Endodermal cell (in vitro differentiated cells): ENCODE data around the gene NR2F2. TPM values are rescaled to one million over a fixed set of nuclear protein-coding genes. Genes with fewer than 3 reads are reported as not detected.
A peak's percentile ranks its signal among the peaks of the same experiment; 100 is the strongest.

Experiments
- DNase-seq: peaks from one replicate; pipeline ENCODE4 v3.0.0-alpha.2; 2017
- H3K27ac ChIP-seq: 2 replicates; pipeline ENCODE4 v1.5.1; 2013; ENCODE audit warnings: mild to moderate bottlenecking, low read depth, low read length, moderate library complexity
- H3K27me3 ChIP-seq: 2 replicates; pipeline ENCODE4 v1.6.1; 2013; ENCODE audit warnings: mild to moderate bottlenecking, low read length, moderate library complexity; ENCODE audit not compliant: insufficient read depth, control insufficient read depth, poor library complexity, severe bottlenecking
- H3K36me3 ChIP-seq: 2 replicates; pipeline ENCODE4 v1.7.0; 2013; ENCODE audit warnings: mild to moderate bottlenecking, low read length, moderate library complexity; ENCODE audit not compliant: control insufficient read depth, insufficient read depth
- H3K4me1 ChIP-seq: one replicate; pipeline ENCODE4 v1.7.0; 2013; ENCODE audit warnings: low read length; ENCODE audit not compliant: control insufficient read depth, insufficient read depth
- H3K4me3 ChIP-seq: 2 replicates; pipeline ENCODE4 v1.5.1; 2013; ENCODE audit warnings: mild to moderate bottlenecking, low read length, moderate library complexity
- H3K9ac ChIP-seq: 2 replicates; pipeline ENCODE4 v1.6.1; 2013; ENCODE audit warnings: mild to moderate bottlenecking, low read length, moderate library complexity; ENCODE audit not compliant: poor library complexity, severe bottlenecking; ENCODE audit errors: extremely low read depth
- H3K9me3 ChIP-seq: 2 replicates; pipeline ENCODE4 v1.6.1; 2013; ENCODE audit warnings: mild to moderate bottlenecking, low read length, moderate library complexity; ENCODE audit not compliant: control insufficient read depth
- H3K27ac Mint-ChIP-seq: 2 replicates; pipeline ENCODE4 v1.8.0; 2020; ENCODE audit warnings: mixed read lengths
- H3K27me3 Mint-ChIP-seq: 2 replicates; pipeline ENCODE4 v1.8.0; 2021; ENCODE audit warnings: mild to moderate bottlenecking, mixed read lengths; ENCODE audit not compliant: insufficient read depth
- H3K36me3 Mint-ChIP-seq: 2 replicates; pipeline ENCODE4 v1.8.0; 2020; ENCODE audit warnings: low read depth, mixed read lengths
- H3K4me1 Mint-ChIP-seq: 2 replicates; pipeline ENCODE4 v1.8.0; 2020; ENCODE audit warnings: mixed read lengths
- H3K4me3 Mint-ChIP-seq: 2 replicates; pipeline ENCODE4 v1.8.0; 2020; ENCODE audit warnings: mild to moderate bottlenecking, moderate library complexity, mixed read lengths
- H3K9me3 Mint-ChIP-seq: 2 replicates; pipeline ENCODE4 v1.8.0; 2020; ENCODE audit warnings: mild to moderate bottlenecking, mixed read lengths
- WGBS, 2 experiments: methylation state at CpG; one replicate each; pipeline versions ENCODE4 v1.1.5 to v1.1.7; 2013; ENCODE audit warnings: missing lambda C conversion rate in 2 of 2, mixed read lengths in 1 of 2; ENCODE audit not compliant: insufficient coverage in 1 of 2, insufficient read length in 1 of 2; 5-methylcytosine and 5-hydroxymethylcytosine counted together
- total RNA-seq, 2 donors: library from RNA; stranded (reverse); fragmentation: NEBNext Ultra II Directional in 1 of 2; extraction: Animal tissue kit (Norgen Biotek cat#: 25700) in 1 of 2; gene quantifications; 2 replicates in 1 of 2; 3 replicates in 1 of 2; pipeline ENCODE4 v1.2.1, GENCODE V29; 2021
- TF ChIP-seq, protein P1 (sequence below): fragments of 200-600 bp; sonication (generic); conservative IDR thresholded peaks from 2 replicates; pipeline ENCODE4 v1.5.0; 2021; ENCODE audit warnings: antibody characterized with exemption, mild to moderate bottlenecking

Gene NR2F2
- total RNA-seq, 2 donors from 2014 or later = 0.73 to 3.3 TPM

GRCh38 chr15:96358821-96359615, 28.5 kb downstream of the NR2F2 start:
- Mint-ChIP-seq H3K27ac (no peak overlapping the region), H3K9me3 (no peaks in the 10 kb centered on the region), H3K4me3 (peak overlapping the region; percentile 43), H3K36me3 (no peaks in the 10 kb centered on the region), H3K4me1 (peaks cover 19% of the 10 kb centered on the region), H3K27me3 (peaks cover under 1% of the 10 kb centered on the region)
- Histone ChIP-seq H3K9ac (no peak overlapping the region), H3K27me3 (peaks cover 100% of the 10 kb centered on the region), H3K4me1 (peaks cover 15% of the 10 kb centered on the region), H3K9me3 (no peaks in the 10 kb centered on the region), H3K27ac (no peak overlapping the region), H3K36me3 (no peaks in the 10 kb centered on the region), H3K4me3 (peak overlapping the region; percentile 75)
- WGBS, 2 experiments = 5 to 13% methylated on average over 8 to 21 of the region's 21 CpGs
- TF ChIP-seq, protein P1, sequence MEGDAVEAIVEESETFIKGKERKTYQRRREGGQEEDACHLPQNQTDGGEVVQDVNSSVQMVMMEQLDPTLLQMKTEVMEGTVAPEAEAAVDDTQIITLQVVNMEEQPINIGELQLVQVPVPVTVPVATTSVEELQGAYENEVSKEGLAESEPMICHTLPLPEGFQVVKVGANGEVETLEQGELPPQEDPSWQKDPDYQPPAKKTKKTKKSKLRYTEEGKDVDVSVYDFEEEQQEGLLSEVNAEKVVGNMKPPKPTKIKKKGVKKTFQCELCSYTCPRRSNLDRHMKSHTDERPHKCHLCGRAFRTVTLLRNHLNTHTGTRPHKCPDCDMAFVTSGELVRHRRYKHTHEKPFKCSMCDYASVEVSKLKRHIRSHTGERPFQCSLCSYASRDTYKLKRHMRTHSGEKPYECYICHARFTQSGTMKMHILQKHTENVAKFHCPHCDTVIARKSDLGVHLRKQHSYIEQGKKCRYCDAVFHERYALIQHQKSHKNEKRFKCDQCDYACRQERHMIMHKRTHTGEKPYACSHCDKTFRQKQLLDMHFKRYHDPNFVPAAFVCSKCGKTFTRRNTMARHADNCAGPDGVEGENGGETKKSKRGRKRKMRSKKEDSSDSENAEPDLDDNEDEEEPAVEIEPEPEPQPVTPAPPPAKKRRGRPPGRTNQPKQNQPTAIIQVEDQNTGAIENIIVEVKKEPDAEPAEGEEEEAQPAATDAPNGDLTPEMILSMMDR = no peak
- DNase-seq = peak; percentile 61

- TF ChIP-seq, protein P1 = no peak
- 1% methylated on average over 14 to 57 of the region's 57 CpGs for WGBS, 2 experiments
- no peaks in the 10 kb centered on the region for H3K36me3 ChIP-seq
- Mint-ChIP-seq H3K9me3 (no peaks in the 10 kb centered on the region), H3K4me1 (peaks cover 19% of the 10 kb centered on the region), H3K27ac (no peak overlapping the region), H3K4me3 (peak overlapping the region; percentile 43), H3K27me3 (no peaks in the 10 kb centered on the region), H3K36me3 (no peaks in the 10 kb centered on the region)
- H3K4me3 ChIP-seq = peak overlapping the region; percentile 75
- H3K4me1 ChIP-seq = peaks cover 15% of the 10 kb centered on the region
- H3K9ac ChIP-seq = no peak overlapping the region
- peaks cover 100% of the 10 kb centered on the region for H3K27me3 ChIP-seq
- H3K9me3 ChIP-seq = no peaks in the 10 kb centered on the region
- H3K27ac ChIP-seq = no peak overlapping the region
- DNase-seq = peak; percentile 83
These were observed 29.4 kb downstream of the NR2F2 start for GRCh38 chr15:96359616-96360521.

DNA sequence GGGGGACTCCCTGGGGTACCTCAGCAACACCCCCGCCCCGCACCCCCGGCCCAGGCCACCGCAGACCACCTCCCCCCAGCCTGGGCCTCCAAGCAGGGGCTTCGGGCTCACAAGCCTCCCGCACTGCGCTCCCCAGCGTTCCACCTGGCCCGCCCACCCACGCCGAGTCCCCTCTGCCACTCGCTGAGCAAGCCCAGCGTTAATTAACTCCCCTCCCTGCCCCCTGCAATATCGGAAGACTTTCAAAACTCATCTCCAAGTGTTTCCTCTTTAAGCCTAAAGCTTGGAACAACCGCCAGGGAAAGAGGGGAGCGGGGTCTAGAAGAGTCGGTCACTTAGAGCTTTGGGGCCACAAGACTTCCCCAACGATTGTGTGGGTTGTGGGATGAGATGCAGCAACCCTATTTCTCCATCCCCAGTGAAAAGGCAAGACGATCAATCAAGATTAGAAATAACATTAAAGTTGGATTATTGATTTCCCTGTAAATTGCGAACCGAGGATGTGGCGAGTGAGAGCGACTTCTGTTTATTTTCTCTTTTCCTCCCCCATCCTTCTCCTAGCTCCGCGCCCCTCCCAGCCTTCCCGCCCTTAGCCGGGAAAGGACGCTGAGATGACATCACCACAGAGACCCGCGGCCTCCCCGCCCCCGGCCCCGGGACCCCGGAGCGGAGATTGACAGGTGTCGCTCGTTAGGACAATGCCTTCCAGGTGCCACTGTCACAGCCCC, 30.2 kb downstream of the NR2F2 start:
- H3K9ac ChIP-seq = no peak overlapping the region
- H3K36me3 ChIP-seq = no peaks in the 10 kb centered on the region
- H3K4me1 ChIP-seq = peaks cover 17% of the 10 kb centered on the region
- no peaks in the 10 kb centered on the region for H3K9me3 ChIP-seq
- 0 to 1% methylated on average over 8 to 36 of the region's 37 CpGs for WGBS, 2 experiments
- Mint-ChIP-seq H3K4me1 (peaks cover 19% of the 10 kb centered on the region), H3K27ac (no peak overlapping the region), H3K27me3 (no peaks in the 10 kb centered on the region), H3K4me3 (peak overlapping the region; percentile 43), H3K36me3 (no peaks in the 10 kb centered on the region), H3K9me3 (no peaks in the 10 kb centered on the region)
- DNase-seq = peak; percentile 90
- H3K4me3 ChIP-seq = peak overlapping the region; percentile 75
- peaks cover 100% of the 10 kb centered on the region for H3K27me3 ChIP-seq
- TF ChIP-seq, protein P1 = no peak
- no peak overlapping the region for H3K27ac ChIP-seq
